Heart left ventricle (tissue), 13 donors: ENCODE measurements around the gene TJP3.

Source experiments
- CTCF ChIP-seq, 12 donors: fragments of 200-600 bp; sonication (generic) in 4 of 12; IDR thresholded peaks; one replicate each; pipeline versions ENCODE4 v1.5.0 to v1.8.0; 2018 to 2022; ENCODE audit warnings: antibody characterized with exemption in 12 of 12, mild to moderate bottlenecking in 5 of 12
- POLR2A ChIP-seq, 2 donors: fragments of 450-650 bp; IDR thresholded peaks; one replicate each; pipeline ENCODE4 v1.6.1; 2017; ENCODE audit warnings: antibody characterized with exemption in 2 of 2, mild to moderate bottlenecking in 2 of 2, moderate library complexity in 2 of 2
- donor health status: ischemic (EF 13 %, LVEDD 7.1; RV severe dilation, severe dysfunction).
- donor health status: DM: no; HTN: yes; CAD: no.
- donor health status: DM: no; HTN: no; CAD: no.
- donor health status: ischemic (EF 25% LVEDD 6.9; RV normal size, moderate dysfunction).
- donor health status: ischemic (EF 25% LVEDD 5.7; RV mildly dilated, moderate dysfunction).
- donor health status: ischemic (EF 35%, LVEDD 5.7; RV mildly dilated, moderate dysfunction).
- donor health status: nonischemic (EF 11% LVEDD 7.7; RV severe dilation, severe dysfunction).
- donor health status: DM: yes; HTN: yes; CAD: no.
- donor health status: PGD.
- donor health status: ischemic (EF 29% LVEDD 5.4; RV normal size, mild dysfunction).
- donor health status: nonischemic (EF 23%, LVEDD 6.1; RV moderate dilation, normal function).

GRCh38 chr19:3778104-3778867 is 70.1 kb downstream of the TJP3 start:
- TF ChIP-seq CTCF (IDR thresholded peaks at IDR 0.05) (no peak), POLR2A (IDR thresholded peaks at IDR 0.05) (no peak)
